Liver (tissue), 9 donors: ENCODE measurements around the gene INPP5A. TPM values are rescaled to one million over a fixed set of nuclear protein-coding genes. Genes with fewer than 3 reads are reported as not detected.

Source experiments
- DNase-seq: peaks from one replicate; pipeline ENCODE4 v3.0.0-alpha.2; 2017; ENCODE audit warnings: low spot score
- H3K27ac ChIP-seq, 2 donors: one replicate each; pipeline ENCODE4 v1.7.0; 2013; ENCODE audit warnings: inconsistent platforms in 2 of 2, low read length in 2 of 2, control low read depth in 1 of 2, low read depth in 1 of 2, mild to moderate bottlenecking in 1 of 2
- H3K27me3 ChIP-seq, 4 donors: one replicate each; pipeline versions ENCODE4 v1.6.1 to v1.7.0; 2013; ENCODE audit warnings: low read length in 3 of 4, inconsistent platforms in 1 of 4, mild to moderate bottlenecking in 1 of 4, moderate library complexity in 1 of 4; ENCODE audit not compliant: control insufficient read depth in 4 of 4, insufficient read depth in 4 of 4
- H3K36me3 ChIP-seq, 4 donors: one replicate each; pipeline versions ENCODE4 v1.6.1 to v1.7.0; 2013; ENCODE audit warnings: low read length in 3 of 4, mild to moderate bottlenecking in 3 of 4, low read depth in 1 of 4, moderate library complexity in 1 of 4; ENCODE audit not compliant: control insufficient read depth in 4 of 4, insufficient read depth in 3 of 4
- H3K4me1 ChIP-seq, 4 donors: one replicate each; pipeline versions ENCODE4 v1.6.1 to v1.7.0; 2013; ENCODE audit warnings: low read length in 3 of 4, mild to moderate bottlenecking in 3 of 4, moderate library complexity in 1 of 4; ENCODE audit not compliant: control insufficient read depth in 4 of 4, insufficient read depth in 4 of 4
- H3K4me3 ChIP-seq, 3 donors: one replicate each; pipeline versions ENCODE4 v1.6.1 to v1.7.0; 2013; ENCODE audit warnings: low read length in 3 of 3, control low read depth in 1 of 3, low read depth in 1 of 3, mild to moderate bottlenecking in 1 of 3
- H3K9ac ChIP-seq, 2 donors: one replicate each; pipeline ENCODE4 v1.7.0; 2013; ENCODE audit warnings: low read length in 2 of 2, mild to moderate bottlenecking in 2 of 2, moderate library complexity in 2 of 2, control low read depth in 1 of 2, low read depth in 1 of 2
- H3K9me3 ChIP-seq, 4 donors: one replicate each; pipeline versions ENCODE4 v1.6.1 to v1.7.0; 2013; ENCODE audit warnings: low read length in 3 of 4; ENCODE audit not compliant: control insufficient read depth in 4 of 4
- ATF3 ChIP-seq: IDR thresholded peaks from 2 replicates; pipeline ENCODE4 v1.6.1; 2016; ENCODE audit warnings: antibody characterized with exemption
- CTCF ChIP-seq: fragments of 150-350 bp; IDR thresholded peaks from 2 replicates; pipeline ENCODE4 v1.5.1; 2017; ENCODE audit warnings: improper control_type of control experiment, low read depth, low read length; ENCODE audit not compliant: missing input control
- EGR1 ChIP-seq, 2 donors: IDR thresholded peaks; 2 replicates each; pipeline ENCODE4 v1.6.1; 2016 to 2018; ENCODE audit warnings: antibody characterized with exemption in 2 of 2, low read depth in 2 of 2
- FOXA1 ChIP-seq: IDR thresholded peaks from 2 replicates; pipeline ENCODE4 v1.6.1; 2016; ENCODE audit warnings: antibody characterized with exemption
- FOXA2 ChIP-seq: IDR thresholded peaks from 2 replicates; pipeline ENCODE4 v1.6.1; 2016; ENCODE audit warnings: antibody characterized with exemption
- GABPA ChIP-seq, 2 donors: IDR thresholded peaks in 1 of 2; conservative IDR thresholded peaks in 1 of 2; 2 replicates each; pipeline ENCODE4 v1.6.1; 2016; ENCODE audit warnings: antibody characterized with exemption in 2 of 2, mild to moderate bottlenecking in 1 of 2, moderate library complexity in 1 of 2
- HNF4G ChIP-seq: IDR thresholded peaks from 2 replicates; pipeline ENCODE4 v1.6.1; 2016; ENCODE audit warnings: antibody characterized with exemption
- JUND ChIP-seq, 2 donors: IDR thresholded peaks; 2 replicates each; pipeline ENCODE4 v1.6.1; 2016; ENCODE audit warnings: antibody characterized with exemption in 2 of 2
- MAX ChIP-seq: IDR thresholded peaks from 2 replicates; pipeline ENCODE4 v1.6.1; 2016; ENCODE audit warnings: antibody characterized with exemption
- NR2F2 ChIP-seq: IDR thresholded peaks from 2 replicates; pipeline ENCODE4 v1.6.1; 2016; ENCODE audit warnings: antibody characterized with exemption
- RAD21 ChIP-seq, 2 donors: IDR thresholded peaks; 2 replicates each; pipeline ENCODE4 v1.6.1; 2016; ENCODE audit warnings: antibody characterized with exemption in 2 of 2, mild to moderate bottlenecking in 2 of 2
- REST ChIP-seq: IDR thresholded peaks from 2 replicates; pipeline ENCODE4 v1.6.1; 2016; ENCODE audit warnings: antibody characterized with exemption, mild to moderate bottlenecking
- RXRA ChIP-seq, 2 donors: IDR thresholded peaks; 2 replicates each; pipeline ENCODE4 v1.6.1; 2017 to 2018; ENCODE audit warnings: antibody characterized with exemption in 2 of 2, mild to moderate bottlenecking in 1 of 2
- SP1 ChIP-seq: IDR thresholded peaks from 2 replicates; pipeline ENCODE4 v1.6.1; 2018; ENCODE audit warnings: antibody characterized with exemption, mild to moderate bottlenecking
- TAF1 ChIP-seq: conservative IDR thresholded peaks from 2 replicates; pipeline ENCODE4 v1.6.1; 2016; ENCODE audit warnings: antibody characterized with exemption, mild to moderate bottlenecking
- YY1 ChIP-seq: IDR thresholded peaks from 2 replicates; pipeline ENCODE4 v1.6.1; 2016; ENCODE audit warnings: antibody characterized with exemption, mild to moderate bottlenecking
- ZBTB33 ChIP-seq: IDR thresholded peaks from 2 replicates; pipeline ENCODE4 v1.6.1; 2016; ENCODE audit warnings: antibody characterized with exemption
- WGBS: extraction: QIAGEN DNeasy Blood & Tissue Kit; methylation state at CpG from one replicate; pipeline ENCODE4 v1.1.7; 2013; 5-methylcytosine and 5-hydroxymethylcytosine counted together
- polyA plus RNA-seq, 2 donors: library from polyadenylated mRNA; stranded (reverse) in 1 of 2; unstranded in 1 of 2; fragments of 200-250 nt in 1 of 2; fragments of >200 nt in 1 of 2; fragmentation: Nextera tagmentation in 1 of 2; extraction: Ambion mirVana in 1 of 2; gene quantifications; one replicate each; pipeline versions ENCODE4 v1.2.1 to v1.2.3, GENCODE V29; 2013 to 2015
- total RNA-seq, 2 donors: library from RNA; depleted of rRNA; stranded (reverse); fragments of >200 nt; gene quantifications; one replicate each; pipeline ENCODE4 v1.2.3, GENCODE V29; 2014
- donor health status: healthy.
- donor health status: healthy.
- donor health status: healthy.
- donor health status: healthy.
- donor health status: healthy.

INPP5A gene
- total and polyA plus RNA-seq, 4 donors, result 4.3 to 26.5 (median 10.9) TPM

- Histone ChIP-seq H3K9ac (no peak overlapping the region), H3K4me1 (no peaks in the 10 kb centered on the region), H3K27me3 (no peaks in the 10 kb centered on the region), H3K27ac (no peak overlapping the region), H3K9me3 (no peaks in the 10 kb centered on the region), H3K4me3 (no peak overlapping the region), H3K36me3 (peaks cover 0 to 41% (median 7%) of the 10 kb centered on the region in 4 donors)
- no peak for TF ChIP-seq RAD21 (IDR thresholded peaks at IDR 0.05)
- TF ChIP-seq REST, result no peak
- TF ChIP-seq CTCF, result no peak
- TF ChIP-seq FOXA2, result no peak
- no peak for TF ChIP-seq EGR1 (IDR thresholded peaks at IDR 0.05; ENCODE audit: low read depth in 2 of 2)
- TF ChIP-seq FOXA1, result no peak
- TF ChIP-seq ZBTB33, result no peak
- no peak for TF ChIP-seq YY1
- no peak for TF ChIP-seq SP1
- TF ChIP-seq GABPA (IDR thresholded peaks at IDR 0.05 in 1 of 2, conservative IDR thresholded peaks at IDR 0.05 in 1 of 2), result no peak
- no peak for TF ChIP-seq NR2F2
- TF ChIP-seq ATF3, result no peak
- DNase-seq, result no peak
- WGBS, result 97% methylated on average over 6 of the region's 6 CpGs
Observed at GRCh38 chr10:132712743-132713142, 175.2 kb downstream of the INPP5A start.

GRCh38 chr10:132713421-132714095 is 176.0 kb downstream of the INPP5A start:
- Histone ChIP-seq H3K4me1 (no peaks in the 10 kb centered on the region), H3K9ac (no peak overlapping the region), H3K4me3 (no peak overlapping the region), H3K9me3 (no peaks in the 10 kb centered on the region), H3K36me3 (peaks cover 0 to 38% (median 7%) of the 10 kb centered on the region in 4 donors), H3K27me3 (no peaks in the 10 kb centered on the region), H3K27ac (no peak overlapping the region)
- DNase-seq, result no peak
- WGBS, result 95% methylated on average over 29 of the region's 29 CpGs
- TF ChIP-seq TAF1 (no peak), HNF4G (no peak), ATF3 (no peak), MAX (no peak), REST (no peak), FOXA1 (no peak), FOXA2 (no peak), JUND (IDR thresholded peaks at IDR 0.05) (no peak), SP1 (no peak), EGR1 (IDR thresholded peaks at IDR 0.05; ENCODE audit: low read depth in 2 of 2) (no peak), RXRA (IDR thresholded peaks at IDR 0.05) (no peak), CTCF (no peak), RAD21 (IDR thresholded peaks at IDR 0.05) (no peak)
